Measurements from ENCODE around the gene HLA-DRB5.

- TF ChIP-seq, protein P1, sequence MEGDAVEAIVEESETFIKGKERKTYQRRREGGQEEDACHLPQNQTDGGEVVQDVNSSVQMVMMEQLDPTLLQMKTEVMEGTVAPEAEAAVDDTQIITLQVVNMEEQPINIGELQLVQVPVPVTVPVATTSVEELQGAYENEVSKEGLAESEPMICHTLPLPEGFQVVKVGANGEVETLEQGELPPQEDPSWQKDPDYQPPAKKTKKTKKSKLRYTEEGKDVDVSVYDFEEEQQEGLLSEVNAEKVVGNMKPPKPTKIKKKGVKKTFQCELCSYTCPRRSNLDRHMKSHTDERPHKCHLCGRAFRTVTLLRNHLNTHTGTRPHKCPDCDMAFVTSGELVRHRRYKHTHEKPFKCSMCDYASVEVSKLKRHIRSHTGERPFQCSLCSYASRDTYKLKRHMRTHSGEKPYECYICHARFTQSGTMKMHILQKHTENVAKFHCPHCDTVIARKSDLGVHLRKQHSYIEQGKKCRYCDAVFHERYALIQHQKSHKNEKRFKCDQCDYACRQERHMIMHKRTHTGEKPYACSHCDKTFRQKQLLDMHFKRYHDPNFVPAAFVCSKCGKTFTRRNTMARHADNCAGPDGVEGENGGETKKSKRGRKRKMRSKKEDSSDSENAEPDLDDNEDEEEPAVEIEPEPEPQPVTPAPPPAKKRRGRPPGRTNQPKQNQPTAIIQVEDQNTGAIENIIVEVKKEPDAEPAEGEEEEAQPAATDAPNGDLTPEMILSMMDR (IDR thresholded peaks at IDR 0.05; ENCODE audit: low read length) = no peak
- no peak for TF ChIP-seq EZH2phosphoT487 (IDR thresholded peaks at IDR 0.05; ENCODE audit: low read length)
Measured at GRCh38 chr6:32558426-32559057, 28.5 kb upstream of the HLA-DRB5 start.

Measured in MM.1S (cell line).